ENCODE results near the gene ADGRB2.

Gene ADGRB2

GRCh38 chr1:31778763-31779488 is 14.8 kb upstream of the ADGRB2 start:
- H3K27ac ChIP-seq (ENCODE audit: insufficient read depth in 1 of 2, low read depth in 1 of 2, low read length in 2 of 2, poor library complexity in 1 of 2, severe bottlenecking in 2 of 2) = no peak overlapping the region
- peaks cover 0 to 23% (median 16%) of the 10 kb centered on the region in 5 experiments for H3K27me3 ChIP-seq (replicated peaks in 2 of 5; ENCODE audit: control insufficient read depth in 4 of 5, insufficient read depth in 5 of 5, low read length in 4 of 5)
- no peak for DNase-seq
- 98% methylated on average over 9 of the region's 11 CpGs for WGBS (ENCODE audit: insufficient coverage)
- ChIA-PET CTCF (interaction anchor here (1.0 to 1.2 kb wide), 2 partner anchors 10 to 11 kb away, joined by 3 to 6 read pairs; no protein-coding TSS in a partner anchor), POLR2A (no interaction called here)
- no peaks in the 10 kb centered on the region for H3K36me3 ChIP-seq (ENCODE audit: control insufficient read depth in 4 of 4, insufficient read depth in 4 of 4, low read length in 3 of 4)
- H3K9me3 ChIP-seq (ENCODE audit: control extremely low read depth in 1 of 5, control insufficient read depth in 4 of 5, insufficient read depth in 2 of 5, low read depth in 1 of 5, low read length in 4 of 5) = no peaks in the 10 kb centered on the region
- H3K4me1 ChIP-seq (ENCODE audit: control extremely low read depth in 1 of 4, control insufficient read depth in 4 of 4, insufficient read depth in 4 of 4, low read length in 3 of 4) = peaks cover 0 to 8% (median 6%) of the 10 kb centered on the region in 4 experiments
- no peak overlapping the region for H3K4me3 ChIP-seq (ENCODE audit: control insufficient read depth in 1 of 7, extremely low read depth in 1 of 7, insufficient read depth in 4 of 7, low read depth in 2 of 7, low read length in 6 of 7)

- POLR2A ChIA-PET = no interaction called here
These were observed 12.4 kb upstream of the ADGRB2 start for GRCh38 chr1:31776516-31776915.

GRCh38 chr1:31776032-31776431 is 11.9 kb upstream of the ADGRB2 start:
- H3K4me3 ChIP-seq (ENCODE audit: control insufficient read depth in 1 of 7, extremely low read depth in 1 of 7, insufficient read depth in 4 of 7, low read depth in 2 of 7, low read length in 6 of 7) = no peak overlapping the region
- H3K27ac ChIP-seq (ENCODE audit: insufficient read depth in 1 of 2, low read depth in 1 of 2, low read length in 2 of 2, poor library complexity in 1 of 2, severe bottlenecking in 2 of 2) = no peak overlapping the region
- CTCF ChIA-PET = interaction anchor here (1.0 to 1.8 kb wide), 6 partner anchors 8 to 60 kb away, joined by 3 to 5 read pairs (median 4); no protein-coding TSS in a partner anchor
- H3K27me3 ChIP-seq (replicated peaks in 2 of 5; ENCODE audit: control insufficient read depth in 4 of 5, insufficient read depth in 5 of 5, low read length in 4 of 5) = peaks cover 0 to 52% (median 41%) of the 10 kb centered on the region in 5 experiments
- WGBS (ENCODE audit: insufficient coverage) = 95% methylated on average over 5 of the region's 5 CpGs
- no peak for DNase-seq
- no peaks in the 10 kb centered on the region for H3K9me3 ChIP-seq (ENCODE audit: control extremely low read depth in 1 of 5, control insufficient read depth in 4 of 5, insufficient read depth in 2 of 5, low read depth in 1 of 5, low read length in 4 of 5)
- POLR2A ChIA-PET = no interaction called here
- H3K4me1 ChIP-seq (ENCODE audit: control extremely low read depth in 1 of 4, control insufficient read depth in 4 of 4, insufficient read depth in 4 of 4, low read length in 3 of 4) = peaks cover 1 to 18% (median 16%) of the 10 kb centered on the region in 4 experiments
- no peaks in the 10 kb centered on the region for H3K36me3 ChIP-seq (ENCODE audit: control insufficient read depth in 4 of 4, insufficient read depth in 4 of 4, low read length in 3 of 4)

More at GRCh38 chr1:31776516-31776915, 12.4 kb upstream of the ADGRB2 start:
- peaks cover 0 to 47% (median 37%) of the 10 kb centered on the region in 5 experiments for H3K27me3 ChIP-seq (replicated peaks in 2 of 5; ENCODE audit: control insufficient read depth in 4 of 5, insufficient read depth in 5 of 5, low read length in 4 of 5)
- WGBS (ENCODE audit: insufficient coverage) = 86% methylated on average over 3 of the region's 3 CpGs
- no peak overlapping the region for H3K27ac ChIP-seq (ENCODE audit: insufficient read depth in 1 of 2, low read depth in 1 of 2, low read length in 2 of 2, poor library complexity in 1 of 2, severe bottlenecking in 2 of 2)
- H3K4me3 ChIP-seq (ENCODE audit: control insufficient read depth in 1 of 7, extremely low read depth in 1 of 7, insufficient read depth in 4 of 7, low read depth in 2 of 7, low read length in 6 of 7) = no peak overlapping the region
- H3K4me1 ChIP-seq (ENCODE audit: control extremely low read depth in 1 of 4, control insufficient read depth in 4 of 4, insufficient read depth in 4 of 4, low read length in 3 of 4) = peaks cover 1 to 19% (median 16%) of the 10 kb centered on the region in 4 experiments
- DNase-seq = no peak
- CTCF ChIA-PET = interaction anchor here (1.1 to 2.0 kb wide), 6 partner anchors 10 to 63 kb away, joined by 3 to 8 read pairs (median 5); no protein-coding TSS in a partner anchor
- no peaks in the 10 kb centered on the region for H3K36me3 ChIP-seq (ENCODE audit: control insufficient read depth in 4 of 4, insufficient read depth in 4 of 4, low read length in 3 of 4)
- no peaks in the 10 kb centered on the region for H3K9me3 ChIP-seq (ENCODE audit: control extremely low read depth in 1 of 5, control insufficient read depth in 4 of 5, insufficient read depth in 2 of 5, low read depth in 1 of 5, low read length in 4 of 5)

GRCh38 chr1:31775210-31775999 is 11.3 kb upstream of the ADGRB2 start:
- Histone ChIP-seq H3K27ac (ENCODE audit: insufficient read depth in 1 of 2, low read depth in 1 of 2, low read length in 2 of 2, poor library complexity in 1 of 2, severe bottlenecking in 2 of 2) (no peak overlapping the region), H3K4me3 (ENCODE audit: control insufficient read depth in 1 of 7, extremely low read depth in 1 of 7, insufficient read depth in 4 of 7, low read depth in 2 of 7, low read length in 6 of 7) (no peak overlapping the region), H3K36me3 (ENCODE audit: control insufficient read depth in 4 of 4, insufficient read depth in 4 of 4, low read length in 3 of 4) (no peaks in the 10 kb centered on the region), H3K4me1 (ENCODE audit: control extremely low read depth in 1 of 4, control insufficient read depth in 4 of 4, insufficient read depth in 4 of 4, low read length in 3 of 4) (peaks cover 1 to 18% (median 16%) of the 10 kb centered on the region in 4 experiments), H3K9me3 (ENCODE audit: control extremely low read depth in 1 of 5, control insufficient read depth in 4 of 5, insufficient read depth in 2 of 5, low read depth in 1 of 5, low read length in 4 of 5) (no peaks in the 10 kb centered on the region), H3K27me3 (replicated peaks in 2 of 5; ENCODE audit: control insufficient read depth in 4 of 5, insufficient read depth in 5 of 5, low read length in 4 of 5) (peaks cover 0 to 52% (median 46%) of the 10 kb centered on the region in 5 experiments)
- ChIA-PET CTCF (interaction anchor here (1.0 to 1.8 kb wide), 5 partner anchors 8 to 59 kb away, joined by 3 to 5 read pairs (median 3); no protein-coding TSS in a partner anchor), POLR2A (no interaction called here)
- WGBS (ENCODE audit: insufficient coverage) = 99% methylated on average over 7 of the region's 10 CpGs
- DNase-seq = no peak

GRCh38 chr1:31774495-31774894 is 10.4 kb upstream of the ADGRB2 start:
- Histone ChIP-seq H3K9me3 (ENCODE audit: control extremely low read depth in 1 of 5, control insufficient read depth in 4 of 5, insufficient read depth in 2 of 5, low read depth in 1 of 5, low read length in 4 of 5) (no peaks in the 10 kb centered on the region), H3K36me3 (ENCODE audit: control insufficient read depth in 4 of 4, insufficient read depth in 4 of 4, low read length in 3 of 4) (no peaks in the 10 kb centered on the region), H3K4me3 (ENCODE audit: control insufficient read depth in 1 of 7, extremely low read depth in 1 of 7, insufficient read depth in 4 of 7, low read depth in 2 of 7, low read length in 6 of 7) (no peak overlapping the region), H3K27me3 (replicated peaks in 2 of 5; ENCODE audit: control insufficient read depth in 4 of 5, insufficient read depth in 5 of 5, low read length in 4 of 5) (peaks cover 0 to 52% (median 46%) of the 10 kb centered on the region in 5 experiments), H3K27ac (ENCODE audit: insufficient read depth in 1 of 2, low read depth in 1 of 2, low read length in 2 of 2, poor library complexity in 1 of 2, severe bottlenecking in 2 of 2) (no peak overlapping the region), H3K4me1 (ENCODE audit: control extremely low read depth in 1 of 4, control insufficient read depth in 4 of 4, insufficient read depth in 4 of 4, low read length in 3 of 4) (peaks cover 1 to 21% (median 16%) of the 10 kb centered on the region in 4 experiments)
- ChIA-PET POLR2A (no interaction called here), CTCF (interaction anchor here (1.7 kb wide), 1 partner anchor 10 kb away, joined by 5 read pairs; no protein-coding TSS in a partner anchor)
- DNase-seq = no peak
- WGBS (ENCODE audit: insufficient coverage) = 80% methylated on average over 3 of the region's 3 CpGs

- DNase-seq = no peak
- H3K27ac ChIP-seq (ENCODE audit: insufficient read depth in 1 of 2, low read depth in 1 of 2, low read length in 2 of 2, poor library complexity in 1 of 2, severe bottlenecking in 2 of 2) = no peak overlapping the region
- POLR2A ChIA-PET = no interaction called here
These were observed 9.7 kb upstream of the ADGRB2 start for GRCh38 chr1:31773861-31774260.

More at GRCh38 chr1:31773861-31774260, 9.7 kb upstream of the ADGRB2 start:
- H3K36me3 ChIP-seq (ENCODE audit: control insufficient read depth in 4 of 4, insufficient read depth in 4 of 4, low read length in 3 of 4) = no peaks in the 10 kb centered on the region
- 100% methylated on average over 5 of the region's 5 CpGs for WGBS (ENCODE audit: insufficient coverage)
- peaks cover 0 to 52% (median 46%) of the 10 kb centered on the region in 5 experiments for H3K27me3 ChIP-seq (replicated peaks in 2 of 5; ENCODE audit: control insufficient read depth in 4 of 5, insufficient read depth in 5 of 5, low read length in 4 of 5)
- no peaks in the 10 kb centered on the region for H3K9me3 ChIP-seq (ENCODE audit: control extremely low read depth in 1 of 5, control insufficient read depth in 4 of 5, insufficient read depth in 2 of 5, low read depth in 1 of 5, low read length in 4 of 5)
- no peak overlapping the region for H3K4me3 ChIP-seq (ENCODE audit: control insufficient read depth in 1 of 7, extremely low read depth in 1 of 7, insufficient read depth in 4 of 7, low read depth in 2 of 7, low read length in 6 of 7)
- H3K4me1 ChIP-seq (ENCODE audit: control extremely low read depth in 1 of 4, control insufficient read depth in 4 of 4, insufficient read depth in 4 of 4, low read length in 3 of 4) = peaks cover 1 to 24% (median 17%) of the 10 kb centered on the region in 4 experiments
- CTCF ChIA-PET = no interaction called here
